ENCODE measurements around the gene NXN. TPM values are rescaled to one million over a fixed set of nuclear protein-coding genes. Genes with fewer than 3 reads are reported as not detected.
"Not testable (repeated sequence)": the region's sequence is repeated elsewhere in the genome, so short reads cannot be mapped to it uniquely, and the experiment has no call there.

Gene NXN
- total RNA-seq, 1 experiment from 2014 or later: 6.0 TPM

DNA sequence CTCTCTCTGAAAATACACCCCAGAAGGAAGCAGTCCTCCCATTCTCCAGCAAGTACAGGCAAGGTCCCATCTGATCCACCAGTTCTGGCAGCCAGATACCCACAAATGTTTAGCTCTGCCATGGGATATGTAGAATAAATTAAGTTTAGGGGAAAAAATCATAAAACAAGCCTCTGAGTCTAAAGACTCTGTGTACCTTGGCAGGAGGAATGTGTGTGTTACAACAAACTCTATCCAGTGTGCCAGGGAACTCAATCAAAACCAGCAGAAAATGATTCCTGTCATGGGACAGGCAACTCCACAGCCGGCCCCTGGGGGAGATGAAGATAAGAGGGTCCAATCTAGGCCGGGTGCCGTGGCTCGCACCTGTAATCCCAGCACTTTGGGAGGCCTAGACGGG is 124.0 kb downstream of the NXN start:
- ChIA-PET CTCF (interaction anchor here (0.5 kb wide), 1 partner anchor 184 kb away, joined by 6 read pairs; no protein-coding TSS in a partner anchor), POLR2A (ENCODE audit: low non-redundant PET) (no interaction called here)
- H3K27me3 ChIP-seq (replicated peaks; ENCODE audit: insufficient read depth, low read depth, low read length, poor library complexity): peaks cover 9% of the 10 kb centered on the region
- no peaks in the 10 kb centered on the region for H3K9me3 ChIP-seq (ENCODE audit: low read depth, low read length, poor library complexity, severe bottlenecking)
- no peaks in the 10 kb centered on the region for H3K4me1 ChIP-seq (ENCODE audit: insufficient read depth, low read length, poor library complexity, severe bottlenecking)
- intact Hi-C loops (cut with micrococcal nuclease; ENCODE audit: unreplicated experiment): no loop called here
- no peaks in the 10 kb centered on the region for H3K36me3 ChIP-seq (ENCODE audit: insufficient read depth, low read length, poor library complexity, severe bottlenecking)
- no peak for TF ChIP-seq EZH2 (IDR thresholded peaks at IDR 0.05; ENCODE audit: borderline replicate concordance, low read depth, low read length, poor library complexity, severe bottlenecking)
- no peak for TF ChIP-seq CTCF (conservative IDR thresholded peaks at IDR 0.05; ENCODE audit: low read depth, low read length)
- H3K4me3 ChIP-seq (ENCODE audit: low read depth, low read length, poor library complexity, severe bottlenecking): no peak overlapping the region
- H3K27ac ChIP-seq (ENCODE audit: low read depth, low read length, poor library complexity, severe bottlenecking): no peak overlapping the region
- BruUV-seq (replicated peaks): no TSS peak
- DNase-seq (ENCODE audit: low spot score): no peak

DNA sequence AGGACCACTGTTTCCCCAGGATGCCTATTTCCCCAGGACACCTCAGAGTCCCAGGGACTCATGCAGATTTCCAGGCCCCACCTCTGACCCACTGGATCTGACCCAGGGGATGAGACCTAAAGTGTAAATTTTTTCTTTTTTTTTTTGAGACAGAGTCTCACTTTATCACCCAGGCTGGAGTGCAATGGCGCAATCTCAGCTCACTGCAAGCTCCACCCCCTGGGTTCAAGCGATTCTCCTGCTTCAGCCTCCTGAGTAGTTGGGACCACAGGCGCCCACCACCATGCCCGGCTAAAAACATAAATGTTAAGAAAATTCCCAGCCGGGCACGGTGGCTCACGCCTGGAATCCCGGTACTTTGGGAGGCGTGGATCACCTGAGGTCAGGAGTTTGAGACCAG is 126.7 kb downstream of the NXN start:
- DNase-seq (ENCODE audit: low spot score); BruUV-seq (replicated peaks); H3K27ac ChIP-seq (ENCODE audit: low read depth, low read length, poor library complexity, severe bottlenecking); H3K4me3 ChIP-seq (ENCODE audit: low read depth, low read length, poor library complexity, severe bottlenecking); POLR2A ChIA-PET (ENCODE audit: low non-redundant PET); H3K9me3 ChIP-seq (ENCODE audit: low read depth, low read length, poor library complexity, severe bottlenecking); intact Hi-C loops (cut with micrococcal nuclease; ENCODE audit: unreplicated experiment); H3K4me1 ChIP-seq (ENCODE audit: insufficient read depth, low read length, poor library complexity, severe bottlenecking); H3K36me3 ChIP-seq (ENCODE audit: insufficient read depth, low read length, poor library complexity, severe bottlenecking); CTCF ChIA-PET: not testable (repeated sequence)
- H3K27me3 ChIP-seq (replicated peaks; ENCODE audit: insufficient read depth, low read depth, low read length, poor library complexity): peaks cover 13% of the 10 kb centered on the region

- no peak overlapping the region for H3K4me3 ChIP-seq (ENCODE audit: low read depth, low read length, poor library complexity, severe bottlenecking)
- intact Hi-C loops (cut with micrococcal nuclease; ENCODE audit: unreplicated experiment): no loop called here
- H3K27me3 ChIP-seq (replicated peaks; ENCODE audit: insufficient read depth, low read depth, low read length, poor library complexity): peaks cover 18% of the 10 kb centered on the region
- no peak for DNase-seq (ENCODE audit: low spot score)
- TF ChIP-seq CTCF (conservative IDR thresholded peaks at IDR 0.05; ENCODE audit: low read depth, low read length): no peak
- no peak for TF ChIP-seq EZH2 (IDR thresholded peaks at IDR 0.05; ENCODE audit: borderline replicate concordance, low read depth, low read length, poor library complexity, severe bottlenecking)
- H3K27ac ChIP-seq (ENCODE audit: low read depth, low read length, poor library complexity, severe bottlenecking): no peak overlapping the region
- BruUV-seq (replicated peaks): no TSS peak
- CTCF ChIA-PET: no interaction called here
- no peaks in the 10 kb centered on the region for H3K9me3 ChIP-seq (ENCODE audit: low read depth, low read length, poor library complexity, severe bottlenecking)
- H3K4me1 ChIP-seq (ENCODE audit: insufficient read depth, low read length, poor library complexity, severe bottlenecking): peaks cover 6% of the 10 kb centered on the region
- no peaks in the 10 kb centered on the region for H3K36me3 ChIP-seq (ENCODE audit: insufficient read depth, low read length, poor library complexity, severe bottlenecking)
- POLR2A ChIA-PET (ENCODE audit: low non-redundant PET): no interaction called here
These were observed 127.2 kb downstream of the NXN start for GRCh38 chr17:852349-852748.

- no peaks in the 10 kb centered on the region for H3K9me3 ChIP-seq (ENCODE audit: low read depth, low read length, poor library complexity, severe bottlenecking)
- POLR2A ChIA-PET (ENCODE audit: low non-redundant PET): no interaction called here
These were observed 127.7 kb downstream of the NXN start for GRCh38 chr17:851924-852323.

More at GRCh38 chr17:851924-852323, 127.7 kb downstream of the NXN start:
- BruUV-seq (replicated peaks): no TSS peak
- TF ChIP-seq CTCF (conservative IDR thresholded peaks at IDR 0.05; ENCODE audit: low read depth, low read length): no peak
- TF ChIP-seq EZH2 (IDR thresholded peaks at IDR 0.05; ENCODE audit: borderline replicate concordance, low read depth, low read length, poor library complexity, severe bottlenecking): no peak
- Histone ChIP-seq H3K27ac (ENCODE audit: low read depth, low read length, poor library complexity, severe bottlenecking) (no peak overlapping the region), H3K4me3 (ENCODE audit: low read depth, low read length, poor library complexity, severe bottlenecking) (no peak overlapping the region), H3K36me3 (ENCODE audit: insufficient read depth, low read length, poor library complexity, severe bottlenecking) (no peaks in the 10 kb centered on the region), H3K4me1 (ENCODE audit: insufficient read depth, low read length, poor library complexity, severe bottlenecking) (peaks cover 11% of the 10 kb centered on the region), H3K27me3 (replicated peaks; ENCODE audit: insufficient read depth, low read depth, low read length, poor library complexity) (peaks cover 22% of the 10 kb centered on the region)
- DNase-seq (ENCODE audit: low spot score): no peak
- CTCF ChIA-PET: no interaction called here
- intact Hi-C loops (cut with micrococcal nuclease; ENCODE audit: unreplicated experiment): no loop called here

All from A673 (cell line).